GM23338 (cell line): ENCODE measurements around the gene YIPF3. TPM values are rescaled to one million over a fixed set of nuclear protein-coding genes. Genes with fewer than 3 reads are reported as not detected.

ENCODE experiments used
- ATAC-seq: fragments of 200-7000 bp; cut with Tn5 transposase; 3 replicates; pipeline ENCODE4 v1.9.1; 2020
- DNase-seq: peaks from one replicate; pipeline ENCODE4 v3.0.0-alpha.2; 2015; ENCODE audit warnings: low spot score
- H2AFZ ChIP-seq: fragments of 200-600 bp; sonication (generic); 2 replicates; pipeline ENCODE4 v1.8.0; 2016; ENCODE audit warnings: antibody characterized with exemption, mild to moderate bottlenecking, moderate library complexity
- H3F3A ChIP-seq: fragments of 200-600 bp; sonication (generic); replicated peaks from 2 replicates; pipeline ENCODE4 v1.8.0; 2017; ENCODE audit warnings: antibody characterized with exemption, mixed run types, low read depth
- H3K27ac ChIP-seq: fragments of 200-600 bp; sonication (generic); 2 replicates; pipeline ENCODE4 v1.6.1; 2016; ENCODE audit warnings: low read depth
- H3K27me3 ChIP-seq: fragments of 200-600 bp; sonication (generic); 2 replicates; pipeline ENCODE4 v1.8.0; 2016; ENCODE audit warnings: mild to moderate bottlenecking, mixed run types, moderate library complexity; ENCODE audit not compliant: insufficient read depth
- H3K36me3 ChIP-seq: fragments of 200-600 bp; sonication (generic); 2 replicates; pipeline ENCODE4 v1.8.0; 2016; ENCODE audit warnings: mild to moderate bottlenecking; ENCODE audit not compliant: insufficient read depth
- H3K4me1 ChIP-seq: fragments of 200-600 bp; sonication (generic); 2 replicates; pipeline ENCODE4 v1.8.0; 2016; ENCODE audit warnings: mild to moderate bottlenecking, moderate library complexity; ENCODE audit not compliant: insufficient read depth
- H3K4me2 ChIP-seq: fragments of 200-600 bp; sonication (generic); 2 replicates; pipeline ENCODE4 v1.7.1; 2017; ENCODE audit warnings: mixed run types
- H3K4me3 ChIP-seq: fragments of 200-600 bp; sonication (generic); 2 replicates; pipeline ENCODE4 v1.6.1; 2016; ENCODE audit warnings: mixed run types
- H3K79me2 ChIP-seq: fragments of 200-600 bp; sonication (generic); replicated peaks from 2 replicates; pipeline ENCODE4 v1.8.0; 2017; ENCODE audit warnings: mild to moderate bottlenecking; ENCODE audit not compliant: insufficient read depth
- H3K9me2 ChIP-seq: fragments of 200-600 bp; sonication (generic); 2 replicates; pipeline ENCODE4 v1.8.0; 2017; ENCODE audit not compliant: insufficient read depth
- H4K20me1 ChIP-seq: fragments of 200-600 bp; sonication (generic); replicated peaks from 2 replicates; pipeline ENCODE4 v1.8.0; 2017; ENCODE audit warnings: mild to moderate bottlenecking; ENCODE audit not compliant: insufficient read depth
- H3K27ac Mint-ChIP-seq: 2 replicates; pipeline ENCODE4 v1.8.0; 2020; ENCODE audit warnings: inconsistent platforms, mild to moderate bottlenecking, moderate library complexity, mixed read lengths
- H3K27me3 Mint-ChIP-seq: 3 replicates; pipeline ENCODE4 v1.8.0; 2022; ENCODE audit warnings: low read depth, mild to moderate bottlenecking, moderate library complexity, mixed read lengths, inconsistent platforms; ENCODE audit not compliant: insufficient read depth, poor library complexity
- H3K36me3 Mint-ChIP-seq: 3 replicates; pipeline ENCODE4 v1.8.0; 2021; ENCODE audit warnings: low read depth, mild to moderate bottlenecking, inconsistent platforms, moderate library complexity, mixed read lengths
- H3K4me1 Mint-ChIP-seq: 3 replicates; pipeline ENCODE4 v1.8.0; 2020; ENCODE audit warnings: mild to moderate bottlenecking, inconsistent platforms, mixed read lengths
- H3K4me3 Mint-ChIP-seq: 3 replicates; pipeline ENCODE4 v1.8.0; 2021; ENCODE audit warnings: moderate library complexity, mild to moderate bottlenecking, inconsistent platforms, mixed read lengths
- H3K9me3 Mint-ChIP-seq: 3 replicates; pipeline ENCODE4 v1.8.0; 2020; ENCODE audit warnings: moderate library complexity, mild to moderate bottlenecking, inconsistent platforms, mixed read lengths
- CREB1 ChIP-seq: fragments of 250-450 bp; sonication (Bioruptor Pico); IDR thresholded peaks from 2 replicates; pipeline ENCODE4 v1.5.0; 2020; ENCODE audit warnings: low read depth, mild to moderate bottlenecking, moderate library complexity
- ETS1 ChIP-seq: IDR thresholded peaks from 2 replicates; pipeline ENCODE4 v1.6.1; 2016; ENCODE audit warnings: antibody characterized with exemption
- EZH2 ChIP-seq: fragments of 200-600 bp; sonication (generic); IDR thresholded peaks from one replicate; pipeline ENCODE4 v1.8.0; 2017; ENCODE audit warnings: antibody characterized with exemption, mild to moderate bottlenecking, low read depth; ENCODE audit not compliant: unreplicated experiment
- EZH2phosphoT487 ChIP-seq: fragments of 200-600 bp; sonication (generic); IDR thresholded peaks from one replicate; pipeline ENCODE4 v1.8.1; 2018; ENCODE audit warnings: antibody characterized with exemption; ENCODE audit not compliant: unreplicated experiment
- JUNB ChIP-seq: IDR thresholded peaks from one replicate; pipeline ENCODE4 v1.6.1; 2016; ENCODE audit warnings: antibody characterized with exemption; ENCODE audit not compliant: unreplicated experiment
- NANOG ChIP-seq: IDR thresholded peaks from 2 replicates; pipeline ENCODE4 v1.6.1; 2016; ENCODE audit warnings: antibody characterized with exemption, borderline replicate concordance
- POLR2AphosphoS5 ChIP-seq: IDR thresholded peaks from 2 replicates; pipeline ENCODE4 v1.6.1; 2016; ENCODE audit warnings: antibody characterized with exemption, low read depth
- STAT1 ChIP-seq: IDR thresholded peaks from one replicate; pipeline ENCODE4 v1.6.1; 2016; ENCODE audit warnings: antibody characterized with exemption; ENCODE audit not compliant: unreplicated experiment
- ZNF114 ChIP-seq: fragments of 250-450 bp; sonication (Bioruptor Pico); IDR thresholded peaks from 2 replicates; pipeline ENCODE4 v1.5.0; 2020; ENCODE audit warnings: mild to moderate bottlenecking, moderate library complexity
- ZNF331 ChIP-seq: fragments of 250-450 bp; sonication (Bioruptor Pico); IDR thresholded peaks from 2 replicates; pipeline ENCODE4 v1.5.0; 2020; ENCODE audit warnings: low read depth, mild to moderate bottlenecking, moderate library complexity
- polyA plus RNA-seq: library from polyadenylated mRNA; unstranded; fragments of >200 nt; fragmentation: Nextera tagmentation; extraction: Ambion mirVana; gene quantifications from 2 replicates; pipeline ENCODE4 v1.2.1, GENCODE V29; 2016
- total RNA-seq: library from RNA; depleted of rRNA; stranded (reverse); fragments of >200 nt; shearing (Covaris generic); gene quantifications from 2 replicates; pipeline ENCODE4 v1.2.3, GENCODE V29; 2014
- TF ChIP-seq, protein P1 (sequence below): fragments of 250-450 bp; sonication (Bioruptor Pico); IDR thresholded peaks from 2 replicates; pipeline ENCODE4 v1.5.0; 2020; ENCODE audit warnings: mild to moderate bottlenecking, moderate library complexity
- TF ChIP-seq, protein P2 (sequence below): IDR thresholded peaks from one replicate; pipeline ENCODE4 v1.6.1; 2018; ENCODE audit warnings: antibody characterized with exemption; ENCODE audit not compliant: unreplicated experiment
- TF ChIP-seq, protein P3 (sequence below), 2 experiments: fragments of 200-600 bp in 1 of 2; sonication (generic) in 1 of 2; conservative IDR thresholded peaks; 2 replicates each; pipeline versions ENCODE4 v1.5.1 to v1.6.1; 2016 to 2017; ENCODE audit warnings: antibody characterized with exemption in 2 of 2, low read depth in 2 of 2, mild to moderate bottlenecking in 2 of 2, moderate library complexity in 1 of 2

The YIPF3 gene
- total and polyA plus RNA-seq, 2 experiments from 2014 or later: 64.4 to 94.3 TPM

DNA sequence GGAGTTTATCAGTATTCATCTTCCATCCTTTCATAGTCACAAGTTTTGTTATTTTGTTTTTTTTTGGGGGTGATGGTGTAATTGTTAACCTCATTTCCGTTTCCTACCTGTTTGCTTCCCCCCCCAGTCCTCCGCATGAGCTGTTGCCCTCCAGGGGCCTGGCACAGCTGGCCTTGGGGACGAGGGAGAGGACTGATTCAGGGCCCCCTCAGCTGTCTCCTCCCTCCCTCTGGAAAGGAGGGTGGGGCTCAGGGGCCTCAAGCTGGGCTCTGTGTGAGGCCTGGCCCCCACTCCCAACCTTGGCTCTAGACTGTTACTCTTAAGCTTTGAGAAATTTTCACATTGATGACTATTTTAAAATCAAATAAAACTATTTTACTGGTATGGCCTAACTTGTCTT is 10.6 kb downstream of the YIPF3 start:
- peaks cover 11% of the 10 kb centered on the region for H3F3A ChIP-seq
- TF ChIP-seq ETS1 (no peak), CREB1 (CRISPR knock-in tag) (no peak), POLR2AphosphoS5 (no peak), EZH2 (no peak), ZNF331 (no peak), NANOG (no peak), ZNF114 (no peak), EZH2phosphoT487 (no peak), JUNB (no peak), STAT1 (no peak)
- TF ChIP-seq, protein P1, sequence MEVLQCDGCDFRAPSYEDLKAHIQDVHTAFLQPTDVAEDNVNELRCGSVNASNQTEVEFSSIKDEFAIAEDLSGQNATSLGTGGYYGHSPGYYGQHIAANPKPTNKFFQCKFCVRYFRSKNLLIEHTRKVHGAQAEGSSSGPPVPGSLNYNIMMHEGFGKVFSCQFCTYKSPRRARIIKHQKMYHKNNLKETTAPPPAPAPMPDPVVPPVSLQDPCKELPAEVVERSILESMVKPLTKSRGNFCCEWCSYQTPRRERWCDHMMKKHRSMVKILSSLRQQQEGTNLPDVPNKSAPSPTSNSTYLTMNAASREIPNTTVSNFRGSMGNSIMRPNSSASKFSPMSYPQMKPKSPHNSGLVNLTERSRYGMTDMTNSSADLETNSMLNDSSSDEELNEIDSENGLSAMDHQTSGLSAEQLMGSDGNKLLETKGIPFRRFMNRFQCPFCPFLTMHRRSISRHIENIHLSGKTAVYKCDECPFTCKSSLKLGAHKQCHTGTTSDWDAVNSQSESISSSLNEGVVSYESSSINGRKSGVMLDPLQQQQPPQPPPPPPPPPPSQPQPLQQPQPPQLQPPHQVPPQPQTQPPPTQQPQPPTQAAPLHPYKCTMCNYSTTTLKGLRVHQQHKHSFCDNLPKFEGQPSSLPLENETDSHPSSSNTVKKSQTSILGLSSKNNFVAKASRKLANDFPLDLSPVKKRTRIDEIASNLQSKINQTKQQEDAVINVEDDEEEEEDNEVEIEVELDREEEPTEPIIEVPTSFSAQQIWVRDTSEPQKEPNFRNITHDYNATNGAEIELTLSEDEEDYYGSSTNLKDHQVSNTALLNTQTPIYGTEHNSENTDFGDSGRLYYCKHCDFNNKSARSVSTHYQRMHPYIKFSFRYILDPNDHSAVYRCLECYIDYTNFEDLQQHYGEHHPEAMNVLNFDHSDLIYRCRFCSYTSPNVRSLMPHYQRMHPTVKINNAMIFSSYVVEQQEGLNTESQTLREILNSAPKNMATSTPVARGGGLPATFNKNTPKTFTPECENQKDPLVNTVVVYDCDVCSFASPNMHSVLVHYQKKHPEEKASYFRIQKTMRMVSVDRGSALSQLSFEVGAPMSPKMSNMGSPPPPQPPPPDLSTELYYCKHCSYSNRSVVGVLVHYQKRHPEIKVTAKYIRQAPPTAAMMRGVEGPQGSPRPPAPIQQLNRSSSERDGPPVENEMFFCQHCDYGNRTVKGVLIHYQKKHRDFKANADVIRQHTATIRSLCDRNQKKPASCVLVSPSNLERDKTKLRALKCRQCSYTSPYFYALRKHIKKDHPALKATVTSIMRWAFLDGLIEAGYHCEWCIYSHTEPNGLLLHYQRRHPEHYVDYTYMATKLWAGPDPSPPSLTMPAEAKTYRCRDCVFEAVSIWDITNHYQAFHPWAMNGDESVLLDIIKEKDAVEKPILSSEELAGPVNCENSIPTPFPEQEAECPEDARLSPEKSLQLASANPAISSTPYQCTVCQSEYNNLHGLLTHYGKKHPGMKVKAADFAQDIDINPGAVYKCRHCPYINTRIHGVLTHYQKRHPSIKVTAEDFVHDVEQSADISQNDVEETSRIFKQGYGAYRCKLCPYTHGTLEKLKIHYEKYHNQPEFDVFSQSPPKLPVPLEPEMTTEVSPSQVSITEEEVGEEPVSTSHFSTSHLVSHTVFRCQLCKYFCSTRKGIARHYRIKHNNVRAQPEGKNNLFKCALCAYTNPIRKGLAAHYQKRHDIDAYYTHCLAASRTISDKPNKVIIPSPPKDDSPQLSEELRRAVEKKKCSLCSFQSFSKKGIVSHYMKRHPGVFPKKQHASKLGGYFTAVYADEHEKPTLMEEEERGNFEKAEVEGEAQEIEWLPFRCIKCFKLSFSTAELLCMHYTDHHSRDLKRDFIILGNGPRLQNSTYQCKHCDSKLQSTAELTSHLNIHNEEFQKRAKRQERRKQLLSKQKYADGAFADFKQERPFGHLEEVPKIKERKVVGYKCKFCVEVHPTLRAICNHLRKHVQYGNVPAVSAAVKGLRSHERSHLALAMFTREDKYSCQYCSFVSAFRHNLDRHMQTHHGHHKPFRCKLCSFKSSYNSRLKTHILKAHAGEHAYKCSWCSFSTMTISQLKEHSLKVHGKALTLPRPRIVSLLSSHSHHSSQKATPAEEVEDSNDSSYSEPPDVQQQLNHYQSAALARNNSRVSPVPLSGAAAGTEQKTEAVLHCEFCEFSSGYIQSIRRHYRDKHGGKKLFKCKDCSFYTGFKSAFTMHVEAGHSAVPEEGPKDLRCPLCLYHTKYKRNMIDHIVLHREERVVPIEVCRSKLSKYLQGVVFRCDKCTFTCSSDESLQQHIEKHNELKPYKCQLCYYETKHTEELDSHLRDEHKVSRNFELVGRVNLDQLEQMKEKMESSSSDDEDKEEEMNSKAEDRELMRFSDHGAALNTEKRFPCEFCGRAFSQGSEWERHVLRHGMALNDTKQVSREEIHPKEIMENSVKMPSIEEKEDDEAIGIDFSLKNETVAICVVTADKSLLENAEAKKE (CRISPR knock-in tag): no peak
- TF ChIP-seq, protein P2, sequence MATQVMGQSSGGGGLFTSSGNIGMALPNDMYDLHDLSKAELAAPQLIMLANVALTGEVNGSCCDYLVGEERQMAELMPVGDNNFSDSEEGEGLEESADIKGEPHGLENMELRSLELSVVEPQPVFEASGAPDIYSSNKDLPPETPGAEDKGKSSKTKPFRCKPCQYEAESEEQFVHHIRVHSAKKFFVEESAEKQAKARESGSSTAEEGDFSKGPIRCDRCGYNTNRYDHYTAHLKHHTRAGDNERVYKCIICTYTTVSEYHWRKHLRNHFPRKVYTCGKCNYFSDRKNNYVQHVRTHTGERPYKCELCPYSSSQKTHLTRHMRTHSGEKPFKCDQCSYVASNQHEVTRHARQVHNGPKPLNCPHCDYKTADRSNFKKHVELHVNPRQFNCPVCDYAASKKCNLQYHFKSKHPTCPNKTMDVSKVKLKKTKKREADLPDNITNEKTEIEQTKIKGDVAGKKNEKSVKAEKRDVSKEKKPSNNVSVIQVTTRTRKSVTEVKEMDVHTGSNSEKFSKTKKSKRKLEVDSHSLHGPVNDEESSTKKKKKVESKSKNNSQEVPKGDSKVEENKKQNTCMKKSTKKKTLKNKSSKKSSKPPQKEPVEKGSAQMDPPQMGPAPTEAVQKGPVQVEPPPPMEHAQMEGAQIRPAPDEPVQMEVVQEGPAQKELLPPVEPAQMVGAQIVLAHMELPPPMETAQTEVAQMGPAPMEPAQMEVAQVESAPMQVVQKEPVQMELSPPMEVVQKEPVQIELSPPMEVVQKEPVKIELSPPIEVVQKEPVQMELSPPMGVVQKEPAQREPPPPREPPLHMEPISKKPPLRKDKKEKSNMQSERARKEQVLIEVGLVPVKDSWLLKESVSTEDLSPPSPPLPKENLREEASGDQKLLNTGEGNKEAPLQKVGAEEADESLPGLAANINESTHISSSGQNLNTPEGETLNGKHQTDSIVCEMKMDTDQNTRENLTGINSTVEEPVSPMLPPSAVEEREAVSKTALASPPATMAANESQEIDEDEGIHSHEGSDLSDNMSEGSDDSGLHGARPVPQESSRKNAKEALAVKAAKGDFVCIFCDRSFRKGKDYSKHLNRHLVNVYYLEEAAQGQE: no peak
- TF ChIP-seq, protein P3, sequence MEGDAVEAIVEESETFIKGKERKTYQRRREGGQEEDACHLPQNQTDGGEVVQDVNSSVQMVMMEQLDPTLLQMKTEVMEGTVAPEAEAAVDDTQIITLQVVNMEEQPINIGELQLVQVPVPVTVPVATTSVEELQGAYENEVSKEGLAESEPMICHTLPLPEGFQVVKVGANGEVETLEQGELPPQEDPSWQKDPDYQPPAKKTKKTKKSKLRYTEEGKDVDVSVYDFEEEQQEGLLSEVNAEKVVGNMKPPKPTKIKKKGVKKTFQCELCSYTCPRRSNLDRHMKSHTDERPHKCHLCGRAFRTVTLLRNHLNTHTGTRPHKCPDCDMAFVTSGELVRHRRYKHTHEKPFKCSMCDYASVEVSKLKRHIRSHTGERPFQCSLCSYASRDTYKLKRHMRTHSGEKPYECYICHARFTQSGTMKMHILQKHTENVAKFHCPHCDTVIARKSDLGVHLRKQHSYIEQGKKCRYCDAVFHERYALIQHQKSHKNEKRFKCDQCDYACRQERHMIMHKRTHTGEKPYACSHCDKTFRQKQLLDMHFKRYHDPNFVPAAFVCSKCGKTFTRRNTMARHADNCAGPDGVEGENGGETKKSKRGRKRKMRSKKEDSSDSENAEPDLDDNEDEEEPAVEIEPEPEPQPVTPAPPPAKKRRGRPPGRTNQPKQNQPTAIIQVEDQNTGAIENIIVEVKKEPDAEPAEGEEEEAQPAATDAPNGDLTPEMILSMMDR (conservative IDR thresholded peaks at IDR 0.05; ENCODE audit: low read depth in 2 of 2): no peak
- no peak overlapping the region for H3K4me2 ChIP-seq
- no peaks in the 10 kb centered on the region for H3K79me2 ChIP-seq
- no peak overlapping the region for H3K4me3 ChIP-seq
- H3K27ac ChIP-seq: no peak overlapping the region
- Mint-ChIP-seq H3K27me3 (peaks cover 36% of the 10 kb centered on the region), H3K9me3 (peaks cover 3% of the 10 kb centered on the region; the same call in 2 of the 3 replicates), H3K36me3 (peaks cover 39% of the 10 kb centered on the region), H3K27ac (no peak overlapping the region), H3K4me3 (no peak overlapping the region; the same call in 2 of the 3 replicates), H3K4me1 (peaks cover 17% of the 10 kb centered on the region)
- no peak overlapping the region for H2AFZ ChIP-seq
- H3K27me3 ChIP-seq: peaks cover 26% of the 10 kb centered on the region
- ATAC-seq (no peak), DNase-seq (no peak)
- H4K20me1 ChIP-seq: no peaks in the 10 kb centered on the region; the same call in 1 of the 2 replicates
- H3K4me1 ChIP-seq: 0 out of 2 replicates have a peak, but pooled peaks cover 5% of the 10 kb centered on the region
- no peaks in the 10 kb centered on the region for H3K36me3 ChIP-seq
- H3K9me2 ChIP-seq: no peaks in the 10 kb centered on the region
